ENCODE measurements around the gene CACNG7.
"Not testable (repeated sequence)": the region's sequence is repeated elsewhere in the genome, so short reads cannot be mapped to it uniquely, and the experiment has no call there.

The CACNG7 gene

DNA sequence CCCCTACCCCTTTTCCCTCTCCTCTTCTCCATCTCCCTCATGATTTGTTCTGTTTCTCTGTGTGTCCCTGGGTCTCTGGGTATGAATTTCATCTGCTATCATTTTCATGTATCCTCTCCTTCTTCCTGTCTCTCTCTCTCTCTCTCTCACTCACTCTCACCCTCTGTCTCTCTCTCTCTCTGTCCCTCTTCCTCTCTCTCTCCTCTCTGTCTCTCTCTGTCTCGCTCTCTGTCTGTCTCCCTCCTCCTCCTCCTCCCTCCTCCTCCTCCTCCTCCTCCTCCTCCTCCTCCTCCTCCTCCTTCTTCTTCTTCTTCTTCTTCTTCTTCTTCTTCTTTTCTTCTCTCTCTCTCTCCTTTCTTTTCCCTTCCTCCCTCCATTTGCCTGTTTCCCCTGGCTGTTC, 3.3 kb upstream of the CACNG7 start:
- no peak for DNase-seq (ENCODE audit: low read depth)

DNA sequence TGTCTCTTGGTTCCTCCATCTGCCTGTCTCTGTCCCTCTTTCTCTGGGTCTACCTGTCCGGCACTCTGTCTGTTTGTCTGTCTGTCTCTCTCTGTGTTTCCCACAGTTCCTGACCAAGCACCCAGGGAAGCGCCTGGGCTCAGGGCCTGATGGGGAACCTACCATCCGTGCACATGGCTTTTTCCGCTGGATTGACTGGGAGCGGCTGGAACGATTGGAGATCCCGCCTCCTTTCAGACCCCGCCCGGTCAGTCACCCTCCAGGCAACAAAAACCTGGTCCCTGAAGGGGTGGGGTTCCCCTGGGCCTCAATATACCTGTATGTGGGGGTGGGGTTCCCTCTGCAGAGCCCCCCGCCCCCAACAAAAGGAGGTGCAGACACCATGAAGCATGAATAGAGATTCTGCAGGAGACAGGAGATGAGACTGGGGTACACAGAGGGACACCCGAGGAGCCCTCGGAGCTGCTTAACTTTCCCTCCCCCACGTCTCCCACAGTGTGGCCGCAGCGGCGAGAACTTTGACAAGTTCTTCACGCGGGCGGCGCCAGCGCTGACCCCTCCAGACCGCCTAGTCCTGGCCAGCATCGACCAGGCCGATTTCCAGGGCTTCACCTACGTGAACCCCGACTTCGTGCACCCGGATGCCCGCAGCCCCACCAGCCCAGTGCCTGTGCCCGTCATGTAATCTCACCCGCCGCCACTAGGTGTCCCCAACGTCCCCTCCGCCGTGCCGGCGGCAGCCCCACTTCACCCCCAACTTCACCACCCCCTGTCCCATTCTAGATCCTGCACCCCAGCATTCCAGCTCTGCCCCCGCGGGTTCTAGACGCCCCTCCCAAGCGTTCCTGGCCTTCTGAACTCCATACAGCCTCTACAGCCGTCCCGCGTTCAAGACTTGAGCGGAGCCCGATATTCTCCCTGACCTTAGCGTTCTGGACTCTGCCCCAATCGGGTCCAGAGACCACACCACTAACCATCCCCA, 2.6 kb upstream of the CACNG7 start:
- peak; percentile 43 for DNase-seq (ENCODE audit: low read depth)

DNA sequence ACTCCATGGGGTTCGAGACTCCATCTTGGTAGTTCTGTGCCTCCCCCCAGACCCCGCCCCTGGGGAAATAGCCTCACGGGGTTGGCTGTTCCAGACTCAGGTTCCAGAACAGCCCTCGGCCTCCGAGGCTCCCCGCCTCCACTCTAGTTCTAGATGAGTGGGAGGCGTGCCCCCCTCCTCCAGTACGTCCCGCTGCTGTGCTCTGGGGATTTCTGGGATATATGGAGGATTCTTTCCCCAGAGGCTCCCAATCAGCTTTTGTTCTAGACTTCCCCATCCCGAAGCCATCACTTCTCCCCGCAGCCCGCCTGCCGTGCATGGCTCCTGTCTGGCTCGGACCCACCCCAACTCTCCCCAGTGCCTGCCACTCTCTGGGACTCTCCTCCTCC, 1.9 kb upstream of the CACNG7 start:
- no peak for DNase-seq (ENCODE audit: low read depth)

DNA sequence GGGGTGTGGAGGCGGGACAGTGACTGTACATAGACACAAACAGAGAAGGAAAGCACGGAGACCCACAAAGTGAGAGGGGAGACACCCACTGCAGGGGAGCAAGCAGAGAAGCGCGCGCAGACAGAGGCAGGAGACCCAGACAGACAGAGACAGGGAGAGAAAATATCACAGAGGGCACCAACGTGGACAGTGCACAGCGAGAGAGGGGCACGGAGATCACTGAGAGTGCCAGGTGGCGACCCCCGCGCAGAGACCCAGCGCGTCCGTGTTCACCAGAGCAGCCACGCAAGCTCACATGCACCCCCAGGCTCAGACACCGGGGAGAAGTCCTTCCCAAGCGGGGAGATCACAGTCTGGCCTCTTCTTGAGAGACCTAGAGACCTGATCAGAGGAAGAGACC, 1.4 kb upstream of the CACNG7 start:
- DNase-seq (ENCODE audit: low read depth): no peak

DNA sequence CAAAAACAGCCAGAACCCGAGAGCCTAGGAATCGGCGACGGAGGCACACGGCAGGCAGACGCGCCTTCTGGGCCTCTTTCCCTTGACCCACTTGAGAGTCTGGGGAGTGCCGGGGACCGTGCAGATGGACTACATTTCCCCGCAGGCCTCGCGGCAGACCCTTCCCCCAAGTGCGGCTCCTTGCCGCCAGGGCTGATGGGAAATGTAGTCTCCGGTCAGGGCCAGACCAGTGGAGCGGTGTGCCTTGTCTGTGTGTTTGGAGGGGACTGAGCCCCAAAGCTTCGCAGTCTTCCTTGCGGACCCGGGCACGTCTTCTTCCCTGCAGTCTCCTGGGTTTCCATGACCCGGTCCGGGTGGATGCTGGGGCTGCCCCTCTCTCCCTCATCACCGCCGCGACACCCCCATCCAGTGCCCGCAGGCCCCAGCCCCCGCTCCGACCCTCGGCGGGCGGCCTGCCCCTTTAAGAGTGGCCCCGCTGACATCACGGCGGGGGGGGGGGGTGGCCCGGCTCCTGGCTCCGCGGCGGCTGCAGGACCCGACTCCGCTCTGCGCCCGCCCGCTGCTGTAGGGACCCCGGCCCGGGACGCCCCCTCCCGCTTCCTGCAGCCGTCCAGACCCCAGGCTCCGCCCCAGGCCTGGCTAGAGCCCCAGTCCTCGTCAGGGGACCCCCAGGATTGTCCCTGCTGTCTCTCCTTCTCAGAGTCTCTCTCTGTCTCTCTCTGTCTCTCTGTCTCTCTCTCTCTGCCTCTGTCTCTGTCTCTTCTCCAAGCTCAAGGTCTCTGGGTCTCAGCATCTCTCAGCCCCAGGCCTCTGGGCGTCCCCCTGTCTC, 758 bp upstream of the CACNG7 start:
- no peak for DNase-seq (ENCODE audit: low read depth)

DNA sequence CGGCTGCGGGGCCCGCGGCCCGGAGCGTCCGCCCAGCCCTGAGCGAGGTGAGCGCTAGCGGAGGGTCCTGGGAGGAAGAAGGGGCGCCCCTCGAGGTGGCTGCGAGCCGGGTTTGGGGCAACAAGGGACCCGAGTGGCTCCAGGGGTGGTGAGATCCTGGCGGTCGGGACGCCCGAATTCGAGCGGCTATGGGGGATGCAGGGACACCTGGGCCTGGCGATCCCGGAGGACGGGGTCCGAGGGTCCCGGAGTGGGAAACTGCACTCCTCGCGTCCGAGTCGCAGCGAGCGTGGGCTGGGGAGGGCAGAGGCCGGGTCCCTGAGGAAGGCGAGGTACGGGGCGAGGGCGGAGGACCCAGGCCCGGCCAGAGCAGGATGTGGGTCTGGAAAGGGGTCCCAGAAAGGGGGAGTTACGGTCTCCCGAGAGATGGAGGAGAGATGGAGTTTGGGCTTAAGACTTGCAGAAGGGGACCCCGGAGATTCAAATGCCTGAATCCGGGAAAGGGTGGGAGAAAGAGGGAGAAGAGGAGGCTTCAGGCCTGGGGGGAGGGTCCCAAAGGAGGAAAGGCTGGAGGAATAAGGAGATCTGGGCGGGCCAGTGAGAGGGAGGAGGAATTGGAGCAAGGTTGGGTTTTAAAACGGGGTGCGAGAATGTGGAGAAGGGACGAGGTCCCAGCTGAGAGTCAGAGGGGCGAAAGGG, 542 bp downstream of the CACNG7 start:
- no peak for DNase-seq (ENCODE audit: low read depth)

DNA sequence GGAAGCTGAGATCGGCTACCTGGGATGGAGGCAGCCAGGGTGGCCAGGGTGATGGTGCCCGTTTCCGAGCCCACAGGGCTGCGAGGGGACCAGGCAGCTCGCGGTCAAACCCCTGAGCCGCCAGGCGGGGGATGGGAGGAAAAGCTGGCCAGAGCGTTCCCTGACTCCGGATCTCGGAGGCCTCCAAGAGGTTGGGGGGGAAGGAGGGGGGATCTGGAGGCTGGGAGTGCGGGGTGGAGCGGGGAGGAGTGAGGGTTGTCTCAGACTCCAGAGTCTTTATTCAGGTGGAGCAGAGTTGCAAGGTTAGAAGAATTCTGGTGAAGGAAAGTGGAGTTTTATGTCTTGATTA, 1.1 kb downstream of the CACNG7 start:
- no peak for DNase-seq (ENCODE audit: low read depth)

DNA sequence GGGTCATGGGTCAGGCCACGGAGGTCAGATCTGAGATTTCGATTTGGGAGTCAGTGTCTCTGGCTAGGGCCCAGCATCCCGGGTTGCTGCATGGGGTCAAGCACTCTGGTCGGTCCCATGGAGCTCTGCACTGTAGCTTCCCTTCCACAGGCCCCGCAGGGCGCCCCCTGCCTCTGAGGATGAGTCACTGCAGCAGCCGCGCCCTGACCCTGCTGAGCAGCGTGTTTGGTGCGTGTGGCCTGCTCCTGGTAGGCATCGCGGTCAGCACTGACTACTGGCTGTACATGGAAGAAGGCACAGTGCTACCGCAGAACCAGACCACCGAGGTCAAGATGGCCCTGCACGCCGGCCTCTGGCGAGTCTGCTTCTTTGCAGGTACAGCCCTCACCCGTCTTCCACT, 3.6 kb downstream of the CACNG7 start:
- no peak for DNase-seq (ENCODE audit: low read depth)

DNA sequence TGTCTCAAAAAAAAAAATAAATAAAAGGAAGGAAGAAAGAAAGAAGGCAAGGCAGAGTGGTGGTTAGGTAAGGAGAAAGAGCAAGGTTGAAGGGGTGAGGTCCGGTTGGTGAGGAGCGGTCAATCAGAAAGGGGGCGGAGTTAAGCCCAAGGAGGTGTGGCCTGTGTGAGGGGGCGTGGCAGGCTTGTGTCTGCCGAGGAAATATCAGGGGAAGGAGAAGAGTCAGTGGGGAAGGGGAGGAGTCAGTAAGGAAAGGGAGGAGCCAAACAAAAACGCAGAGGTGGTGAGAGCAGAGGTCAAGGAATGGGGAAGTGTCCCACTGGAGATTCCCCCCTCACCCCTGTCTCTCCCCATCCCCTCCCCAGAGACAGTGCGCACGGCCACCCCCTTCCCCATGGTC, 5.9 kb downstream of the CACNG7 start:
- DNase-seq (ENCODE audit: low read depth): no peak

DNA sequence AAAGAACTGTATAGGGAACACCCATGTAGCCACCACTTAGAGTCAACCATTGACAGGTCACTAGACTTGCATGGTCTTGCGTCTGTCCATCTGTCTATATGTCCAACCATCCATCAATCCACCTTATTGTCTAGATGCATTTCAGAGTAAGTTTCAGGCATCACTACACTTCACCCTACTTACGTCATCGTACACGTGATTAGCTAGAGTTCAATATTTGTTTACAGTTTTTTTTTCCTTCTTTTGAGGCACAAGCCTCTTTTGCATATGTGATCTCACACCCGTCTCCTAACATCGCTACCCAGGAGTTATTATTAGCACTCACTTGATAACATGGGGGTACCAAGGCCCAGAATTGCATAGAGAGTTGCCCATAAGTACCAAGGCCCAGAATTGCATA, 6.9 kb downstream of the CACNG7 start:
- no peak for DNase-seq (ENCODE audit: low read depth)

DNA sequence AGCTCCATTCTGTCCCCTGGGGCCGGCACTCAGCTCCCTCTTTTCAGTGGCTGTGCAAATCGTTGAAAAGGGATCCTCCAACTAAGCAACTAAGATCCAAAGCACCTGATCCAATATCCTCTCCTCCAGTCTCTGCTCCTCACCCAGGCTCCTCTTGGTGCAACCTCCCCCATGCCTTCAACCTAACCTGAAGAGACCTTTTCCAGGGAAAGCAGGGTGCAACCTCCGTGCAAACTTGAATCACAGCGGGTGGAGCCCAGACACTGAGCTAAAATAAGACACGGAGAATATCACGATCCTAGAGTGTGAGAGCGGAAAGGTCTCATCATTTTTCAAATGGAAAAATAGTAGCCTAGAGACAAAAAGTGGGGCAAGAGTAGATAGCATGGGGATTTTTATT, 8.3 kb downstream of the CACNG7 start:
- no peak for DNase-seq (ENCODE audit: low read depth)

DNA sequence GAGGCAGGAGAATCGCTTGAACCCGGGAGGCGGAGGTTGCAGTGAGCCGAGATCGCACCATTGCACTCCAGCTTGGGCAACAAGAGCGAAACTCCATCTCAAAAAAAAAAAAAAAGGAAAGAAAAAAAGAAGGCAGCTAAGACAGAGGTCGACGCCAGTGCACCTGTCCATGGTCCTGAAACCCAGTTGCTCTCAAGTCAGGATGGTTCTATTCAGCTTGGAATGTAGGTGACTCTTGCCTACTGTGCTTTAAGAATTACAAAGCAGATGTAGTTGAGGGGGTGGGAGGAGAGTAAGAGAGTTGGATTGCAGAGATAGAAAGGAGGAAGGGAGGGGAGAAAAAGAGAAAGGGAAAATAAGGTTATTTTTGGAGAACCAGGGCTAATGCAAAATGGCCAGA, 18.7 kb downstream of the CACNG7 start:
- DNase-seq (ENCODE audit: low read depth): no peak

DNA sequence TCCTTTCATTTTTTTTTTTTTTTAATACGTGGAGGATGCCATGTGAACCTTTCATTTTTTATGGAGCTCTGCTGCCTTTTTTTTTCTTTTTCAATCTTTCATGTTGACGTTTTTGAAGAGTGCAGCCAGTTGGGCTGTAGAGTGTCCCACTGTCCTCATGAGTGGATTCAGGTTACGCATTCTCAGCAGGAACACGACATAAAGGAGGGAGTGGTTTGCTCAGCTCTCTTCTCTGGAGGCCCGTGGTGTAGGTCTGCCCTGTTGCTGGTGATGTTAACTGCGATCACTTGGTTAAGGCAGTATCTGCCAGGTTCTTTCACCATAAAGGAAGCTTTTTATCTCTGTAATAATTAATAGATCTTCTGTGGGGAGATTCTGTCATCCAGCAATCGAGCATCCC, 27.0 kb downstream of the CACNG7 start:
- no peak for DNase-seq (ENCODE audit: low read depth)

DNA sequence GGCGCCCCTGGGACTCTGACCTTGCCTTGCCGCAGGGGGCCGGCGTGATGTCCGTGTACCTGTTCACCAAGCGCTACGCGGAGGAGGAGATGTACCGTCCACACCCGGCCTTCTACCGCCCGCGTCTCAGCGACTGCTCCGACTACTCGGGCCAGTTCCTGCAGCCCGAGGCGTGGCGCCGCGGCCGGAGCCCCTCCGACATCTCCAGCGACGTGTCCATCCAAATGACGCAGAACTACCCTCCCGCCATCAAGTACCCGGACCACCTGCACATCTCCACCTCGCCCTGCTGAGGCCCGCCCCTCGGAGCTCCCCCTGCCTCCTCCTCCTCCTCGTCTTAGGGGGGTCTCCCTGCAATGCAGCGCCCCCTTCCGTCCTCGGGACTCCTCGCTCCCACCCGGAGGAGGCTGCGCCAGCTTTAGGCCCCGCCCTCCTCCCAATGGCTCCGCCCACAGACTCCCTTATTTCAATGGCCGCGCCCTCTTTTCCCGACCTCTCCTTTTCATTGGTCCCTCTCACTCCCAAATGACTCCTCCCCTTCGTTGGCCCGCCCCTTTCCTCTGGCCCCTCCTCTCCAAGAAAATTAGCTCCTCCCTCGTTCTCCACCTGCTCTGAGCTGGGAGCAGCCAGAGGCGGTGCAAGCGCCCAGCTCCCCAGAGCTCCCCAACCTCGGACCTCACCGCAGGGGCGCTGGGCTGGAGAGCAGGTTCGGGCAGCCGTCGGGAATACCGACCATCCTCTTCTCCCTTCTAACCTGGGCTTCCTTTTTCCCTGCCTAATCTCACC, 33.1 kb downstream of the CACNG7 start:
- DNase-seq (ENCODE audit: low read depth): no peak

DNA sequence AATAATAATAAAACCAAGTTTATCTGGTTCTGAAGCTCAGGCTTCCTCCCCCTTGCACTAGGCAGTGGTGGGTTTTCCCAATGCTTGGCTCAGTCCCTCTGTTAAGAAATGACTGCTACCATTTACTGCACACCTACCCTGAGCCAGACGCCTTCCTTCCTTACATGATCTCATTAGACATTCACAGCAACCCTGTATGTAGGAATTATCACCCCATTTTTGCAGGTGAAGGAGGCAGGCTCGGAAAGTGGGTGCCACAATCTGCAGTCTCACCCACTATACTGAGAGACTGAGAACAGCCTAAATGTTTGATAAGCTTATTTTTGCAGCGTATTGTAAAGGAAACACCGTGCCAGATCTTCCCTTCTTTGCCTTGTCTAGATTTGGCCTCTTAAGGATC, 35.3 kb downstream of the CACNG7 start:
- no peak for DNase-seq (ENCODE audit: low read depth)

DNA sequence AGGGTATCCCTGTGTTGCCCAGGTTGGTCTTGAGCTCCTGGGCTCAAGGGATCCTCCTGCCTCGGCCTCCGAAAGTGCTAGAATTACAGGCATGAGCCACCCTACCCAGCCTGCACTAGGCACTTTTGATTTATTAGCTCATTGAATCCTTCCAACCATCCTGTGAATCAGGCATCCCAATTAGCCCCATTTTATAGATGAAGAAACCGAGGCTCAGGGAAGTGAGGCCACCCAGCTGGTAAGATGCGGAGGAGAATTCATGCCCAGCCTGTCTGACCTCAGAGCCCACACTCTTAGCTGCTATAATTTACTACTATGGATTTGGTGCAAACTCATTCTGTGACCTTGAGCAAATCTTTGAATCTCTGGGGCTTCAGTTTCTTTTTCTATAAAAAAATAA, 35.9 kb downstream of the CACNG7 start:
- DNase-seq (ENCODE audit: low read depth): no peak

DNA sequence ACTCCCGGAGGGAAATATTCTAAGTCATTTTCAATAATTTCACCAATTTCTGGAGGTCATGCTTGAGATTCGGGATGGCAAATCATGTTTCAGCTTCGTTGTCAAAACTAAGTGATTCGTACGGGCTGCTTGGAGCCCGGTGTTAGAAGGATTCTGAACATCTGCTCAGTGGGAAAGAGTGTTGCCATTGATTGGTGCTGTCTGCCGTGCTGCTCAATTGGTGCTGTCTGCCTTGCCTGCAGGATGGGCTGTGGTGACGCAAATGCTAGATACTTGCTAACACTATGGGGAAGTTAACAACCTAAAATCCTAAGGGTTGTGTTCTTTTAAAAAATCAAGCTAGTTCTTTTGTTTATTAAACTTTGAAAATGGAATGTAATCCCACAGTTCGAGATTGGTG, 36.4 kb downstream of the CACNG7 start:
- DNase-seq (ENCODE audit: low read depth): no peak

DNA sequence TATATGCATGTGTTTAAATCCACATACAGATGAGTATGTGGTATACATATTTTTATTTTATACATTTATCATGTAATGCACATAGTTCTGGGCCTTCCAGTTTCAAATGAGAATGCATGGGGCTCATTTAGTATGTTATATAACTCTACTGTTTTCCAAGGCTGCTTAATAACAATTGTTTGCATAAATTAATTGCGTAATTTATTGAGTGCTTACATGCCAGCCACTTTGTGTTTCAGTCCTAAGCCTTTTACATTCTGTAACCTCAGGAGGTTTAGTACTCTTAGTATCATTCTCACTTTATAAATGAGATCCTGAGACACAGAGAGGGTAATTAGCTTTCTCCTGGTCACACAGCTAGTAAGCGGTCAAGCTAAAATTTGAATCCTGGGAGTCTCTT, 36.9 kb downstream of the CACNG7 start:
- no peak for DNase-seq (ENCODE audit: low read depth)

DNA sequence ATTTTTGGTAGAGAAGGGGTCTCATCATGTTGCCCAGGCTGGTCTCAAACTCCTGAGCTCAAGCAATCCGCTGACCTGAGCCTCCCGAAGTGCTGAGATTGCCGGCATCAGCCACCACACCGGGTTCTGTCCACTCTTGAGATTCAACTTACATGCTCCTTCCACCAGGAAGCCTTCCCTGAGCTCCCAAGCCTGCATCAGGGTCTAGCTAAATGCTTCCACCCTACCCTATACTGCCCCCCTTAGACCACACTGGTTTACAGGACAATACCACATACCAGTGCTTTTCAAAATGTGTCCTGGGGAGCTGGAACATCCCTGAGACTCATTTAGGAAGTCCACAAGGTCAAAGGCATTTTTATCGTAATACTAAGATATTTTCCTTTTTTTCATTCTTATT, 38.5 kb downstream of the CACNG7 start:
- no peak for DNase-seq (ENCODE audit: low read depth)

DNA sequence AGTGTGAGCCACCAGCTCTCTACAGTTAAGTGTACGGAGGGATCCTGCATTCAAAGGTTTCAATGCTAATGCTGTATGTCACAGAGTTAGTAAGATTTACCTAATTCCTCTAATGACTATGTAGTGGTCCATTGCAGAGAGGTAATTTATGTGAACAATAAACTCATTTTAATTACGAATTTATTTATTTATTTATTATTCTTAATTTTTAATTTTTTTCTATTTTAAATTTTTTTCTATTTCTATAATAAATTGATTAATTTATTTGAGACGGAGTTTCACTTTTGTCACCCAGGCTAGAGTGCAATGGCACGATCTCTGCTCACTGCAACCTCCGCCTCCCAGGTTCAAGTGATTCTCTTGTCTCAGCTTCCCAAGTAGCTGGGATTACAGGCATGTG, 39.5 kb downstream of the CACNG7 start:
- DNase-seq (ENCODE audit: low read depth): not testable (repeated sequence)

DNA sequence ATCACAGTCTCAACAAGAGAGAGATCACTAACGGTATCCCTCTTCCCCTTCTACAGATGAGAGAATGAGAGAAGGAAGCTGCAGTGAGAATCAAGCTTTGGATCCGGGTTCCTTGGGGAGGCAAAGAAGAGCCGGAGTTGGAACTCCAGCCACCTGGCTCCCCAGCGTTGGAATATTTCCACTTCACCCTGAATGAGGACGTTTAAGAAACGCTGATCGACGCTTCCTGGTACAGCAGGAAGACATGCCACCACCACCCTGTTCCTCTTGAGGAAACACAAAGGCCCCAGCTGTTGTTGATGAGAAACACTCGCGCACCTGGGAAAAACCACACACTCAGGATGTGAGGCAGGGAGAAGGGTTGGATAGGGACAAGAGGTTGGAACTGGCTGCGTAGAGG, 42.4 kb downstream of the CACNG7 start:
- no peak for DNase-seq (ENCODE audit: low read depth)

DNA sequence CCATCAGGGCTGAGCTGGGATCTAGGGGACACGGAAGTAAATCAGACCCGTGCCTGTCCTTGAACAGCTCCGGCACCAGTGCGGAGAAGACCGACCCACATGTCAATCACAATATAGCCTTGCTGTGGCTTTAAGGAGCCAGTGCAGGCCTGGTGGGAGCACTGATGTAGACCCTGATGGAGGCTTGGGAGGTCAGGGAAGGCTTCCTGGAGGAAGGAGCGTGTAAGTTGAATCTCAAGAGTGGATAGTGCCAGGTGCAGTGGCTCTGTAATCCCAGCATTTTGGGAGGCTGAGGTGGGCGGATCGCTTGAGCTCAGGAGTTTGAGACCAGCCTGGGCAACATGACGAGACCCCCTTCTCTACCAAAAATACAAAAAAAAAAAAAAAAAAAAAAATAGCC, 42.9 kb downstream of the CACNG7 start:
- no peak for DNase-seq (ENCODE audit: low read depth)

All from activated T-helper 1 cell treated with Interleukin-2 at 50 U/mL for 16 hours (primary cell).